HUES6 (cell line): ENCODE results near the gene MTMR12.
A peak's percentile ranks its signal among the peaks of the same experiment; 100 is the strongest.
"Not testable (repeated sequence)": the region's sequence is repeated elsewhere in the genome, so short reads cannot be mapped to it uniquely, and the experiment has no call there.

Experiments
- H3K27ac ChIP-seq: 2 replicates; pipeline ENCODE4 v1.7.0; 2013; ENCODE audit warnings: low read depth, mild to moderate bottlenecking, low read length, inconsistent platforms
- H3K27me3 ChIP-seq: 2 replicates; pipeline ENCODE4 v1.6.1; 2013; ENCODE audit warnings: low read length; ENCODE audit not compliant: control insufficient read depth, insufficient read depth
- H3K36me3 ChIP-seq: 2 replicates; pipeline ENCODE4 v1.6.1; 2013; ENCODE audit warnings: low read length; ENCODE audit not compliant: control insufficient read depth, insufficient read depth
- H3K4me1 ChIP-seq: 2 replicates; pipeline ENCODE4 v1.6.1; 2013; ENCODE audit warnings: low read length; ENCODE audit not compliant: control insufficient read depth, insufficient read depth
- H3K4me3 ChIP-seq: 2 replicates; pipeline ENCODE4 v1.5.1; 2013; ENCODE audit warnings: low read depth, low read length
- H3K9ac ChIP-seq: one replicate; pipeline ENCODE4 v1.6.1; 2013; ENCODE audit warnings: mild to moderate bottlenecking, low read length
- H3K9me3 ChIP-seq: 2 replicates; pipeline ENCODE4 v1.6.1; 2013; ENCODE audit warnings: low read depth, low read length; ENCODE audit not compliant: control insufficient read depth, insufficient read depth

The MTMR12 gene

DNA sequence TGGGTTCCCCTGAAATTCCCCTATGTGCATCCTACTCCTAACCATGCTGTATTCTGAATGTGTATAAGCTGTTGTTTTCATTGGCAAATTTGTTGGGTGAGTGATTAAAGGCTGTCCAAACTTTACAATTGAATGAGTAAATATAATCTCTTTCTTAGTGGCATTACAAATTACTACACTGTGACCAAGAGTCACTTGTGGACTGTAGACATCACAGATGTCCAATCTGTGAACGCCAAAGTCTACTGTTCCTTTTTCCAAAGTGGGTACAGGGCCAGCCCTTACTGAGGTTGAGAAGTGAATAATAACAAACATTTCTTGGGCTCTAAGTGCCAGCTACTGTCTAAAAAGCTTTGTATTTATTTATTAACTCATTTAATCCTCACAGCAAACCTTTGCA is 29.7 kb downstream of the MTMR12 start:
- peaks cover 30% of the 10 kb centered on the region for H3K4me1 ChIP-seq
- H3K9me3 ChIP-seq = no peaks in the 10 kb centered on the region
- no peak overlapping the region for H3K4me3 ChIP-seq
- H3K36me3 ChIP-seq = no peaks in the 10 kb centered on the region; the same call in 1 of the 2 replicates
- no peak overlapping the region for H3K27ac ChIP-seq
- H3K27me3 ChIP-seq = no peaks in the 10 kb centered on the region
- no peak overlapping the region for H3K9ac ChIP-seq

DNA sequence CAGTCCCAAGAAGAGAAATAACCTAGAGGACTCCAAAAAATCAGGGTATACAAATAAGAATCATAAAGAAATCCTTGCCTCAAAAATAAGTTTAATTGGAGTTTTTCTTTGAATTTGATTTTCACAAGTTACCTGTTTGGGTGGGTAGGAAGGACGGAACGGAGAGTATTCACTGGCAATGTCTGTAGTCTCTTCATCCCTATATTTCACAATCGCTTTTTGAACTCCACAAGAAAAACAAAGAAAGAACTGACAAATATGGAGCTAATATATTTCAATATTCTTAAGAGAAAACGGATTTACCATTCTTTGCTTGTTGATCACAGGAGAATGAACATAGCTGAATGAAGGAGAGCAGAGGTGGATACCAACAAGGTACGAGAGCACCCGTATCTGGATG is 30.1 kb downstream of the MTMR12 start:
- H3K27me3 ChIP-seq = no peaks in the 10 kb centered on the region
- peaks cover 28% of the 10 kb centered on the region for H3K4me1 ChIP-seq
- no peak overlapping the region for H3K27ac ChIP-seq
- no peaks in the 10 kb centered on the region; the same call in 1 of the 2 replicates for H3K36me3 ChIP-seq
- H3K9ac ChIP-seq = no peak overlapping the region
- no peaks in the 10 kb centered on the region for H3K9me3 ChIP-seq
- H3K4me3 ChIP-seq = no peak overlapping the region

DNA sequence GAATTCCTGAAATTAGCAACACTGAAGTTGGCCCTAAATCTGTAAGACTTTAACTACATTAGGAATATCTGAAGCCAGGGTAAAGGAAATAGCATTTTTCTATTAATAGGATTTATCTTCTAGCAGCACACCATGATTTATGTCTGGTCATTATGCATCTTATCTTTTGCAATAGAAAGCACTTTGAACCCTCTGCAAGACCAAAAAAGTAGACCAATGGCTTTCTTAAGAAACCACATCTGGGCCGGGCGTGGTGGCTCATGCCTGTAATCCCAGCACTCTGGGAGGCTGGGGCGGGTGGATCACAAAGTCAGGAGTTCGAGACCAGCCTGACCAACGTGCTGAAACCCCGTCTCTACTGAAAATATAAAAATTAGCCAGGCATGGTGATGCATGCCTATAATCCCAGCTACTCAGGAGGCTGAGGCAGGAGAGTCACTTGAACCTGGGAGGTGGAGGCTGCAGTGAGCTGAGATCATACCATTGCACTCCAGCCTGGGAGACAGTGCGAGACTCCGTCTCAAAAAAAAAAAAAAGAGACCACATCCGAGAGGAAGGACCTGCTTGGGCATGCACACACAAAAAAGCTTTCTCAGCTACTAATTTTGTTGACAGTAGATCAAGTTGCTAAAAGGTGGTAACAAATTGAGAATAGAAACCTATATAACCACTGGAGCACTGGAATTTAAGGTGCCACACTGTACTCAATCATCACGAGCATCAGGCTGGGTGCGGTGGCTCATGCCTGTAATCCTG is 31.2 kb downstream of the MTMR12 start:
- not testable (repeated sequence) for H3K27ac ChIP-seq, H3K27me3 ChIP-seq, H3K9ac ChIP-seq, H3K36me3 ChIP-seq, H3K4me3 ChIP-seq, H3K9me3 ChIP-seq
- peaks cover 24% of the 10 kb centered on the region for H3K4me1 ChIP-seq

DNA sequence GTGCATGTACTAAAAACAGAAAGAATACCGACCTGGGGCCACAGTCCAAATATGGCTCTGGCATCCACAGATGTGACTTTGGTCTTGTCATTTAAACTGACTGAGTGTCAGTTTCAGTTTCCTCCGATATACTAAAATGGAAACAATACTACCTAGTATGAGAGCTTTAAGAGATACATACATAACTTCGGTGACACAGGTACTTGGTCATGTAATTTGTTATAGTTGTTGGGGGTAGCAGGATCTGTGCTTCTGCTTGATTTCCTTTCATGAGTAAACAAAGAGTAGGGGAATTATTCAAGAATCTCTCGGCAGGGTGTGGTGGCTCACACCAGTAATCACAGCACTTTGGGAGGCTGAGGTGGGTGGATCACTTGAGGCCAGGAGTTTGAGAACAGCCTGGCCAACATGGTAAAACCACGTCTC is 32.1 kb downstream of the MTMR12 start:
- H3K27ac ChIP-seq = no peak overlapping the region
- H3K36me3 ChIP-seq = no peaks in the 10 kb centered on the region; the same call in 1 of the 2 replicates
- no peaks in the 10 kb centered on the region for H3K9me3 ChIP-seq
- peaks cover 29% of the 10 kb centered on the region for H3K4me1 ChIP-seq
- no peaks in the 10 kb centered on the region for H3K27me3 ChIP-seq
- H3K9ac ChIP-seq = no peak overlapping the region
- H3K4me3 ChIP-seq = no peak overlapping the region

DNA sequence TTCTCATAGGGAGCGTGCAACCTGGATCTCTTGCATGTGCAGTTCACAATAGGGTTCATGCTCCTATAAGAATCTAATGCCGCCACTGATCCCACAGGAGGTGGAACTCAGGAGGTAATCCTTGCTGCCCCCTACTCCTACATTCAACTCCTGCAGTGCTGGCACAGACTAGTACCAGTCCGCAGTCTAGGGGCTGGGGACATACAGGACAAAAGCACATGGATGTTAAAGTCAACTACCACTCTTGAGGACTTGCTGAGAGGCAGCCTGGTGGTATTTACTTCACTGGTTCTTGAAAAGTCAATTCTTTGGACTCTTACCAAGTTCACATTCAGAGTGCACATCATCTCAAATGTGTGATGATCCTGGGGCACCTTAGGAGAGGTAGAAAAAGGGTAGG is 33.0 kb downstream of the MTMR12 start:
- Histone ChIP-seq H3K27me3 (no peaks in the 10 kb centered on the region), H3K9ac (no peak overlapping the region), H3K27ac (no peak overlapping the region), H3K4me3 (no peak overlapping the region), H3K9me3 (no peaks in the 10 kb centered on the region), H3K36me3 (no peaks in the 10 kb centered on the region; the same call in 1 of the 2 replicates), H3K4me1 (peaks cover 34% of the 10 kb centered on the region)

DNA sequence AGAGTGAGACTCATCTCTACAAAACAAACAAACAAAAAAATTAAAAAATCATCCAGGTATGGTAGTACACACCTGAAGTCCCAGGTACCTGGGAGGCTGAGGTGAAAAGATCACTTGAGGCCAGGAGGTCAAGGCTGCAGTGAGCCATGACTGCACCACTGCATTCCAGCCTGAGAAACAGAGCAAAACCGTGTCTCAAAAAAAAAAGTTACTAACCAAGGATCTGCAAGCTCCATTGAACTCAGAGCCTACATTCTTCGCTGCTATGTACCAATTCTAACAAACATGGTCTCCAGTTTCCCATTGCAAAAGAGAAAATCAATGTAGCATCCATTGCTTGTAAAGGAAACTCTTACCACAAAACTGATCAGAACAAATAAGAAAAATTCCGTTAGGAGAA is 33.5 kb downstream of the MTMR12 start:
- H3K9ac ChIP-seq = no peak overlapping the region
- H3K9me3 ChIP-seq = no peaks in the 10 kb centered on the region
- H3K27me3 ChIP-seq = no peaks in the 10 kb centered on the region
- no peak overlapping the region for H3K27ac ChIP-seq
- H3K4me1 ChIP-seq = peaks cover 34% of the 10 kb centered on the region
- H3K36me3 ChIP-seq = peaks cover under 1% of the 10 kb centered on the region
- H3K4me3 ChIP-seq = no peak overlapping the region

DNA sequence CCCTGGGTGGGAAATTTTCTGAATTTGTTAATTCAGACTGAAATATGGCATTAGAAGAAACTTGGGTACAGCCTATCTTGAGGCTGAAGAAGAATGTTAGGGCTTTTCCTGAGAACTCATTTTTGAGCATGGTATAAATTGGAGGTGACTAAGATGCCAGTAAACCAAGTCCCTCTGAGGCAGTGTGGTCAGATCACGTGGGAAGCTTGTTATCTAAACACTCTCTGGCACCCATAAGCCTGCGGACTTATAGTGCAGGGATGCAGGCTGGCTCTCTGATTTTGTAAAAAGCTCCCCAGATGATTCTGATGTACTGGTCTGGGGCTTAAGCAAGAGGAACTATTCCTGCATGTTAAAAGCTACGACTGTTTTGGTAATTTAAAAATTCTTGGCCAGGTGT is 34.3 kb downstream of the MTMR12 start:
- Histone ChIP-seq H3K27ac (no peak overlapping the region; the same call in 1 of the 2 replicates), H3K9ac (no peak overlapping the region), H3K4me1 (peaks cover 32% of the 10 kb centered on the region), H3K9me3 (no peaks in the 10 kb centered on the region), H3K36me3 (peaks cover 8% of the 10 kb centered on the region), H3K4me3 (no peak overlapping the region), H3K27me3 (no peaks in the 10 kb centered on the region)

DNA sequence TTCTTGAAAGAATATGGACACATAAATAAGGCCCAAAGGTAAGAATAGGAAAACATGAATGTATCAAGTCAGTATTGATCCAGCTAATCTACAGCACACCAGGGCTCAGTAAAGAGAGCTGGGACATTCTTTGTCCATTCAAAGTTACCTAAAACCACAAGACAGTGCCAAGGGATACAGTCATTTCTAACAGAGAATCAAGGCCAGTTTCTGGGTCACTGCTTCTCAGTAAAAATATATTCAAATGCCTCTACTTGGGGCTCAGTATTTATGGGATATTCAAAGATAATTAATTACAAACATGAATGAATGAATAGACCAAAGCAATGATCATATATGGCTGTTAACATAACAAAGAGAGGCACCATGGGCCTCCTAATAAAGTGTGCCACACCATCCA is 34.9 kb downstream of the MTMR12 start:
- Histone ChIP-seq H3K4me1 (peaks cover 30% of the 10 kb centered on the region), H3K36me3 (peaks cover 14% of the 10 kb centered on the region), H3K9me3 (no peaks in the 10 kb centered on the region), H3K4me3 (no peak overlapping the region), H3K27ac (no peak overlapping the region; the same call in 1 of the 2 replicates), H3K9ac (no peak overlapping the region), H3K27me3 (no peaks in the 10 kb centered on the region)

DNA sequence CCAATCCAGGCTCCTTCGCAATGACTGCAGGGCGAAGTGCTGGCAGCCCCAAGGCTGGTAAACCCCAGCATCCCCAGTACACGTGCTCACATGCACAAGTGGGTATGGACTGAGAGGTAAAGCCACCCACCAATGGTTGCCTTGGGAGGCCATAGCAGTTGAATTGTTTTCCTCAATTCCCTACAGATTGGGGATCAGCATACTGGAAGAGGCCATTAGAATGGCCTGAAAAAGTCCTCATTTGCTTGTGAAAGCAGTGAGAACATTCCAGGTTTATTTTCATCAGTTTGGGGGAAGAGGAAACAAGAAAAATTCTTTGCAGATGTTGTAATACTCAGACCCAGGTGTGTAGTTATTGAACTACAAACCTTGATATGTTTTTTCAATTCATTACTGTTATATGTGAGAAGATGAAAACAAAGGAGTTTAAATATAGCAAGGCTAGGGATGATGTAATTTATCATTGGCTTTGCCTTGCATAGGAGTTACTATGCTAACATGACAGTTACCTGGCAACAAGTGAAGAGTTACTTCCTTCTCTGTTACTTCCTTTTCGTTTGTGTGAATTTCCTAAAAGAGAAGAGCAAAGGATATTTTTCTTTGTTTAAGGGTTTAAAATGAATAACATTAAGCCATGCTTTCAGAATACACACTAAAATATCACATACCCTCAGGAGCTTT is 36.4 kb downstream of the MTMR12 start:
- peak overlapping the region; percentile 62 for H3K9ac ChIP-seq
- peaks cover 23% of the 10 kb centered on the region for H3K36me3 ChIP-seq

DNA sequence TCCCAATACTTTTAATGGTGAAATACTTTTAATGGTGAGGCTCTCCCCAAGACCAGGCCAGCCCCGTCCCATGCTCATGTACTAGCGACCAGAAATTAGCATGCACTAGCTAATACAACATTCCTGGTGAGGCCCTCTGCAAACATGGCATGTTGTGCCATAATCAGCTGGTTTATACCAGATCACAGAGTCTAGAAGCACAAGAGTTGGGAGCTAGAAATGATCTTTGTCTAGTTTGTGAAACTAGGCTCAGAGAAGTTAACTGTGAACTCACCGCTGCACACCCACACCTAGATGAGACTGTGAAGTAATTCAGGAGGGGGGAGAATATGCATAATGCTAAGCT is 37.4 kb downstream of the MTMR12 start:
- H3K27ac ChIP-seq = peak overlapping the region; percentile 20

More for the DNA sequence above, 36.4 kb downstream of the MTMR12 start:
- Histone ChIP-seq H3K27me3 (no peaks in the 10 kb centered on the region), H3K27ac (peak overlapping the region; percentile 93), H3K9me3 (no peaks in the 10 kb centered on the region), H3K4me3 (no peak overlapping the region), H3K4me1 (peaks cover 30% of the 10 kb centered on the region)

More for the DNA sequence above, 37.4 kb downstream of the MTMR12 start:
- H3K27me3 ChIP-seq = no peaks in the 10 kb centered on the region
- peaks cover 32% of the 10 kb centered on the region for H3K36me3 ChIP-seq
- H3K4me3 ChIP-seq = no peak overlapping the region
- H3K9ac ChIP-seq = no peak overlapping the region
- peaks cover 35% of the 10 kb centered on the region for H3K4me1 ChIP-seq
- H3K9me3 ChIP-seq = no peaks in the 10 kb centered on the region
